Measurements from ENCODE around the gene LUC7L3. TPM values are rescaled to one million over a fixed set of nuclear protein-coding genes. Genes with fewer than 3 reads are reported as not detected.

LUC7L3 gene
- total RNA-seq, 1 experiment from 2014 or later, result 154 TPM

DNA sequence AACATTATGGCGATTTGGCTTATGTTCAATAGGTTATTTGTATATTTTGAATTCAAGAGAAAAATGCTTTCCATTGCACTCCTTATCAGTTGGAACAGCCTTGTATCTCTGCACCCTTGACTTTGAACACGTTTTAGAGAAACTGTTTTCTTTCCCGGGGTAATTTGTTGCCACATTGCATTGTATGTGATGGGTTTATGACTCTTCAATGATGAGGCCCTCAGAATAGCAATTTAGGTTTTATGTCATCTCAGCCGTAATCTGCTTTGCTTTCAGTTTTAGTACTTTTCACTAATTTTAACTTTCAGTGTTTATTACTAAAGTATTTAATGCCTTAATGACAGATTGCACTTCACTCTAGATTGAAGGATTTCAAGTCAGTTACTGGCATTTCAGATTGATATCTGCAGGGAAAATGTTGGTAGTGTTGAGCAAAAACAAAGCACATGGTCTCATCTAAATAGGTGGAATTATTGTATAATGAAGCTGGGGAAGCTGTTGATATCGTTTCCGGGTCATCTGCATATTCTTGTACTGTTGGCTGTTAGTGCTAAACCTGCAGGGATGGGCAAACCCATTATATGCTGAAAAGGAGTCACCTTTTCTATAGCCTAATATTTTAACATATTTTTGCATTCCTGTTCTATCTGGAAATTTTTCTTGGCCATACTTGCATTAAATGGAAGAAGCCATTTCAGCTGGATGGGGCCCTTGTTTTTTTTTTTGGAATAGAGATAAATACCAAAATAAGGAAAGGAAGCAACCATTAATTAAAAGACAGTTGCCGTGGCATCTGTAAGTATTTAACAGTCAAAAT is 2.0 kb downstream of the LUC7L3 start:
- no CpG with 5 or more reads among the region's 7 CpGs for WGBS (ENCODE audit: extremely low coverage, insufficient read length, low lambda C conversion rate)
- Histone ChIP-seq H3K18ac (ENCODE audit: insufficient read length, low read depth, low read length) (no peak overlapping the region), H2BK12ac (ENCODE audit: insufficient read length, low read depth, low read length) (no peak overlapping the region), H3K4me1 (ENCODE audit: insufficient read depth, low read length) (peaks cover 4% of the 10 kb centered on the region; the same call in 1 of the 2 replicates), H3K14ac (ENCODE audit: insufficient read depth, low read length) (no peak overlapping the region), H3K23ac (ENCODE audit: insufficient read length, low read depth, low read length) (no peak overlapping the region), H2AK5ac (ENCODE audit: insufficient read length, low read length) (no peak overlapping the region), H2BK120ac (ENCODE audit: low read depth, low read length, poor library complexity, severe bottlenecking) (no peak overlapping the region), H3K23me2 (ENCODE audit: insufficient read length, low read depth, low read length, poor library complexity, severe bottlenecking) (peaks cover 16% of the 10 kb centered on the region), H3K27ac (ENCODE audit: insufficient read length, low read depth, low read length) (no peak overlapping the region), H2BK5ac (ENCODE audit: insufficient read length, low read length) (no peak overlapping the region), H2AFZ (ENCODE audit: low read length) (no peak overlapping the region), H3K9me3 (ENCODE audit: control insufficient read depth, low read depth, low read length) (no peaks in the 10 kb centered on the region), H4K5ac (ENCODE audit: insufficient read length, low read depth, low read length) (no peak overlapping the region), H4K91ac (ENCODE audit: insufficient read length, low read depth, low read length) (no peak overlapping the region), H3K9ac (ENCODE audit: extremely low read depth, insufficient read length, low read length) (peak overlapping the region; percentile 98), H2BK15ac (ENCODE audit: low read depth, low read length) (no peak overlapping the region), H3K79me2 (ENCODE audit: insufficient read depth, low read length) (peaks cover 60% of the 10 kb centered on the region), H3K27me3 (ENCODE audit: insufficient read depth, low read length) (no peaks in the 10 kb centered on the region), H2BK20ac (ENCODE audit: low read depth, low read length, poor library complexity, severe bottlenecking) (no peak overlapping the region), H4K8ac (replicated peaks; ENCODE audit: insufficient read length, low read depth, low read length) (no peak overlapping the region), H3K56ac (ENCODE audit: insufficient read length, low read depth, low read length) (no peak overlapping the region), H3K4ac (ENCODE audit: low read depth, low read length) (no peak overlapping the region), H3K79me1 (ENCODE audit: insufficient read depth, low read depth, low read length, poor library complexity, severe bottlenecking) (no peaks in the 10 kb centered on the region), H4K20me1 (ENCODE audit: control insufficient read depth, insufficient read depth, insufficient read length) (no peaks in the 10 kb centered on the region), H3T11ph (ENCODE audit: low read length) (no peak overlapping the region), H3K4me2 (ENCODE audit: insufficient read depth, insufficient read length, low read length) (peak overlapping the region; percentile 59)
- no peak for DNase-seq
- peaks cover 0 to 14% (median 8%) of the 10 kb centered on the region in 3 experiments; a peak in 6 of 7 replicates for H3K36me3 Mint-ChIP-seq (ENCODE audit: insufficient read depth in 1 of 3, low read depth in 3 of 3)
- H3K27me3 Mint-ChIP-seq (ENCODE audit: low read depth), result no peaks in the 10 kb centered on the region
- peak overlapping the region; percentile 97 to 98 for H3K4me3 Mint-ChIP-seq
- no peak for TF ChIP-seq CTCF (conservative IDR thresholded peaks at IDR 0.05)
- no peaks in the 10 kb centered on the region for H3K9me3 Mint-ChIP-seq
- H3K4me1 Mint-ChIP-seq, result peaks cover 27 to 28% of the 10 kb centered on the region in 2 experiments
- no peak overlapping the region; a peak in 1 of 7 replicates for H3K27ac Mint-ChIP-seq
